ENCODE measurements around the gene CNOT3.

Gene CNOT3

DNA sequence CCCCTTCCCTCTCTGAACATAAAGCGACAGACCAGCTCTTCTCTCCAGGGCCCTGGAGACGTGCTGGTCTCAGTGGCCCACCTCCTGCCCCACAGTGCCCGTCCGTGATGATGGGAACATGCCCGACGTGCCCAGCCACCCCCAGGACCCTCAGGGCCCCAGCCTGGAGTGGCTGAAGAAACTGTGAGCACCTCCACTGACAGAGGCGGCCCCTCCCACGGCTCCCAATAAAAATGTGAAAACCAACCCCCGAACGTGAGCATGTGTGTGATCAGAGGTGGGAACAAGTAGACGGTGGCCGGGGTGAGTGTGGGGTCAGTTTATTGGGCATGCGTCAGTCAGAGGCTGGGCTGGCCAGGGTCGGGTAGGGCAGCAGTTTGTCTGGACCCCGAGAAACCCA, 30.8 kb upstream of the CNOT3 start:
- Histone ChIP-seq H3K27ac (ENCODE audit: low read length) (no peak overlapping the region), H3K9me3 (replicated peaks; ENCODE audit: insufficient read depth, low read length) (no peaks in the 10 kb centered on the region), H3K9ac (ENCODE audit: low read length) (no peak overlapping the region), H3K79me2 (ENCODE audit: low read length) (peaks cover 31% of the 10 kb centered on the region), H3K27me3 (replicated peaks; ENCODE audit: insufficient read depth, low read length) (no peaks in the 10 kb centered on the region), H3K4me1 (ENCODE audit: low read length) (no peaks in the 10 kb centered on the region), H3K36me3 (replicated peaks; ENCODE audit: insufficient read depth, low read length) (no peaks in the 10 kb centered on the region), H3F3A (ENCODE audit: insufficient read depth, low read length) (no peaks in the 10 kb centered on the region), H3K4me2 (ENCODE audit: low read depth, low read length) (no peak overlapping the region), H4K20me1 (ENCODE audit: insufficient read depth, low read length) (no peaks in the 10 kb centered on the region), H3K9me2 (replicated peaks; ENCODE audit: insufficient read depth, low read length) (no peaks in the 10 kb centered on the region), H3K4me3 (ENCODE audit: low read length) (no peak overlapping the region), H2AFZ (ENCODE audit: low read length) (no peak overlapping the region)
- TF ChIP-seq, protein P1, sequence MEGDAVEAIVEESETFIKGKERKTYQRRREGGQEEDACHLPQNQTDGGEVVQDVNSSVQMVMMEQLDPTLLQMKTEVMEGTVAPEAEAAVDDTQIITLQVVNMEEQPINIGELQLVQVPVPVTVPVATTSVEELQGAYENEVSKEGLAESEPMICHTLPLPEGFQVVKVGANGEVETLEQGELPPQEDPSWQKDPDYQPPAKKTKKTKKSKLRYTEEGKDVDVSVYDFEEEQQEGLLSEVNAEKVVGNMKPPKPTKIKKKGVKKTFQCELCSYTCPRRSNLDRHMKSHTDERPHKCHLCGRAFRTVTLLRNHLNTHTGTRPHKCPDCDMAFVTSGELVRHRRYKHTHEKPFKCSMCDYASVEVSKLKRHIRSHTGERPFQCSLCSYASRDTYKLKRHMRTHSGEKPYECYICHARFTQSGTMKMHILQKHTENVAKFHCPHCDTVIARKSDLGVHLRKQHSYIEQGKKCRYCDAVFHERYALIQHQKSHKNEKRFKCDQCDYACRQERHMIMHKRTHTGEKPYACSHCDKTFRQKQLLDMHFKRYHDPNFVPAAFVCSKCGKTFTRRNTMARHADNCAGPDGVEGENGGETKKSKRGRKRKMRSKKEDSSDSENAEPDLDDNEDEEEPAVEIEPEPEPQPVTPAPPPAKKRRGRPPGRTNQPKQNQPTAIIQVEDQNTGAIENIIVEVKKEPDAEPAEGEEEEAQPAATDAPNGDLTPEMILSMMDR (IDR thresholded peaks at IDR 0.05; ENCODE audit: low read length) = no peak
- TF ChIP-seq EZH2 (optimal IDR thresholded peaks at IDR 0.05; ENCODE audit: low read depth, low read length) (no peak), EZH2phosphoT487 (IDR thresholded peaks at IDR 0.05; ENCODE audit: low read length) (no peak)
- DNase-seq = no peak

DNA sequence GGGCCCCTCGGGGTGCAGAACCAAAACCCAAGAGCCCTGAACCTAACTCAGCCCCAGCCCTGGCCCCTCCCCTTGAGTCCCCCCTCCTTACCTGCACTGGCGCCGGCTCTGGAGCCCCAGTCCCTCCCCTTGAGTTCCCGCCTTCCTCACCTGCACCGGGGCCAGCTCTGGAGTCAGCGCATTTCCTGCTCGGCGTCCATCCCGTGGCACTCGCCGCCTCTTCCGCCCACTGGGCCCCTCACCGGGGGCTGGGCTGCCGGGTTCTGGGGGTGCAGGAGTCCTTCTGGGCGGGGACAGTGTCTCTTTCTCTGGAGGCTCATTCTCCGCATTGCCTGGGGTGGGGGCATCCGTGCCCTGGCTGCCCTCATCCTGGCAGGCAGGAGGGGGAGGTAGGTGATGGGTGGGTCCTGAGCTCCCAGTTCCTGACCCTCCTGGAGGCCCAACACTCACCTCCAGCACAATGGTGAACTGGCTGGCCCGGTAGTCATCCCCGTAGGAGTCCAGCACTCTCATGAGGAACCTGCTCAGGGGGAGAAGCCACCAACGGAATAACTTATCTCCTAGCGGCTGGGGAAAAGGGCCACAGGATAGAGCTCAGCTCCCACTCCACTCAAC, 29.6 kb upstream of the CNOT3 start:
- H3K4me3 ChIP-seq (ENCODE audit: low read length) = no peak overlapping the region

DNA sequence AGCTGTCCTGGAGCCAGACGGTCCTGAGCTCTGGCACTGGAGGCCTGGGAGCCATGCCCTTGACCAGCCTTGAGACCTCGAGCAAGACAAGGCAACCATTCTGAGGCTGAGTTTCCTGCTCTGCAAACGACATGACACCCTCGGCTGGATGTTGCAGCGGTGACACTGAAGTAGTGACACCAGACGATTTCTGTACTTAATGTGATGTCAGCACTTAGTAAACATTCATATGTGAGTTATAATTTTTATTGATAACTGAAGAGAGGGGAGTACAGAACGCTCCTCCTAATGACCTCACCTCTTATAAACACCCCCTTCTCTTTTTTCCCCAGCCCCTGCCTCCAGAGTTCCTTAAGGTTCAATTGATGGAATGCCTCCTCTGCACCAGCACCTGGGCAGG, 29.1 kb upstream of the CNOT3 start:
- no peak overlapping the region for H3K4me2 ChIP-seq (ENCODE audit: low read depth, low read length)
- H3K4me3 ChIP-seq (ENCODE audit: low read length) = no peak overlapping the region
- H4K20me1 ChIP-seq (ENCODE audit: insufficient read depth, low read length) = no peaks in the 10 kb centered on the region
- H3K9me3 ChIP-seq (replicated peaks; ENCODE audit: insufficient read depth, low read length) = no peaks in the 10 kb centered on the region
- H3K36me3 ChIP-seq (replicated peaks; ENCODE audit: insufficient read depth, low read length) = no peaks in the 10 kb centered on the region
- H3F3A ChIP-seq (ENCODE audit: insufficient read depth, low read length) = no peaks in the 10 kb centered on the region
- peaks cover 23% of the 10 kb centered on the region for H3K79me2 ChIP-seq (ENCODE audit: low read length)
- no peak overlapping the region for H3K9ac ChIP-seq (ENCODE audit: low read length)
- H2AFZ ChIP-seq (ENCODE audit: low read length) = no peak overlapping the region
- H3K27ac ChIP-seq (ENCODE audit: low read length) = no peak overlapping the region
- no peaks in the 10 kb centered on the region for H3K4me1 ChIP-seq (ENCODE audit: low read length)
- TF ChIP-seq EZH2 (optimal IDR thresholded peaks at IDR 0.05; ENCODE audit: low read depth, low read length) (no peak), EZH2phosphoT487 (IDR thresholded peaks at IDR 0.05; ENCODE audit: low read length) (no peak)
- TF ChIP-seq, protein P1 (IDR thresholded peaks at IDR 0.05; ENCODE audit: low read length) = no peak
- no peak for DNase-seq
- H3K27me3 ChIP-seq (replicated peaks; ENCODE audit: insufficient read depth, low read length) = no peaks in the 10 kb centered on the region
- H3K9me2 ChIP-seq (replicated peaks; ENCODE audit: insufficient read depth, low read length) = no peaks in the 10 kb centered on the region

More for the DNA sequence above, 29.6 kb upstream of the CNOT3 start:
- TF ChIP-seq, protein P1 (IDR thresholded peaks at IDR 0.05; ENCODE audit: low read length) = no peak
- no peak for TF ChIP-seq EZH2 (optimal IDR thresholded peaks at IDR 0.05; ENCODE audit: low read depth, low read length)
- TF ChIP-seq EZH2phosphoT487 (IDR thresholded peaks at IDR 0.05; ENCODE audit: low read length) = no peak
- no peak overlapping the region for H3K4me2 ChIP-seq (ENCODE audit: low read depth, low read length)
- DNase-seq = no peak
- peaks cover 28% of the 10 kb centered on the region for H3K79me2 ChIP-seq (ENCODE audit: low read length)
- no peaks in the 10 kb centered on the region for H3K4me1 ChIP-seq (ENCODE audit: low read length)
- no peak overlapping the region for H2AFZ ChIP-seq (ENCODE audit: low read length)
- H3K9ac ChIP-seq (ENCODE audit: low read length) = no peak overlapping the region
- H3K36me3 ChIP-seq (replicated peaks; ENCODE audit: insufficient read depth, low read length) = no peaks in the 10 kb centered on the region
- no peak overlapping the region for H3K27ac ChIP-seq (ENCODE audit: low read length)
- no peaks in the 10 kb centered on the region for H3F3A ChIP-seq (ENCODE audit: insufficient read depth, low read length)
- no peaks in the 10 kb centered on the region for H3K9me2 ChIP-seq (replicated peaks; ENCODE audit: insufficient read depth, low read length)
- H3K9me3 ChIP-seq (replicated peaks; ENCODE audit: insufficient read depth, low read length) = no peaks in the 10 kb centered on the region
- H4K20me1 ChIP-seq (ENCODE audit: insufficient read depth, low read length) = no peaks in the 10 kb centered on the region
- H3K27me3 ChIP-seq (replicated peaks; ENCODE audit: insufficient read depth, low read length) = no peaks in the 10 kb centered on the region
